ENCODE results near the gene RPS19BP1.

Gene RPS19BP1

DNA sequence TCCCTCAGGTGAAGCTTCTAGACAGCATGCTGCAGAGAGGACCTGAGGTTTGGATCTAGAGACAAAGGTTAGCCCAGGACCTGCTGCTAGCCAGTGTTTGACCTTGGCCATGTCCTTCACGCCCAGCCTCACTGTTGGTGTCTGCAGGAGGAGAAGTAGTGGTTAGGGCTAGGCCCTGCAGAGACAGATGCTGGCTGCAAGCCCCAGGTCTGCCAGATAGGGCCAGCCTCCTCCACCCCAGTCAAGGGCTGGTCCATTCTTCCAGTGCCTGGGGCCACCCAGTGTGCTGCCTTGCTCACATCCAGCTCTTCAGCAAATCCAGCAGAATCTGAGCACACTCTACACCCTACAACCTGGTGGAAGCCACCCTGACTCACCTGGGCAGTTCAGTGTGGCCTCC lies 52.0 kb downstream of the RPS19BP1 start:
- peaks cover 5% of the 10 kb centered on the region; the same call in 1 of the 2 replicates for H3F3A ChIP-seq (ENCODE audit: insufficient read depth)
- H3K79me2 ChIP-seq (ENCODE audit: insufficient read depth, low read length): peaks cover 97% of the 10 kb centered on the region
- peaks cover 18% of the 10 kb centered on the region; the same call in 1 of the 2 replicates for H4K20me1 ChIP-seq (ENCODE audit: low read depth, low read length)
- H3K27ac ChIP-seq (ENCODE audit: low read depth, low read length): no peak overlapping the region
- H3K4me2 ChIP-seq (ENCODE audit: low read depth, low read length, poor library complexity, severe bottlenecking): no peak overlapping the region
- H3K9me2 ChIP-seq (replicated peaks; ENCODE audit: insufficient read depth, low read length): no peaks in the 10 kb centered on the region
- H2AFZ ChIP-seq (ENCODE audit: low read depth, low read length, severe bottlenecking): no peak overlapping the region
- peaks cover 14% of the 10 kb centered on the region for H3K36me3 ChIP-seq (ENCODE audit: low read length)
- H3K27me3 ChIP-seq (ENCODE audit: low read length): no peaks in the 10 kb centered on the region
- no peaks in the 10 kb centered on the region for H3K9me3 ChIP-seq (ENCODE audit: insufficient read depth, low read length)
- TF ChIP-seq EZH2phosphoT487 (conservative IDR thresholded peaks at IDR 0.05; ENCODE audit: low read length): no peak
- TF ChIP-seq, protein P1, sequence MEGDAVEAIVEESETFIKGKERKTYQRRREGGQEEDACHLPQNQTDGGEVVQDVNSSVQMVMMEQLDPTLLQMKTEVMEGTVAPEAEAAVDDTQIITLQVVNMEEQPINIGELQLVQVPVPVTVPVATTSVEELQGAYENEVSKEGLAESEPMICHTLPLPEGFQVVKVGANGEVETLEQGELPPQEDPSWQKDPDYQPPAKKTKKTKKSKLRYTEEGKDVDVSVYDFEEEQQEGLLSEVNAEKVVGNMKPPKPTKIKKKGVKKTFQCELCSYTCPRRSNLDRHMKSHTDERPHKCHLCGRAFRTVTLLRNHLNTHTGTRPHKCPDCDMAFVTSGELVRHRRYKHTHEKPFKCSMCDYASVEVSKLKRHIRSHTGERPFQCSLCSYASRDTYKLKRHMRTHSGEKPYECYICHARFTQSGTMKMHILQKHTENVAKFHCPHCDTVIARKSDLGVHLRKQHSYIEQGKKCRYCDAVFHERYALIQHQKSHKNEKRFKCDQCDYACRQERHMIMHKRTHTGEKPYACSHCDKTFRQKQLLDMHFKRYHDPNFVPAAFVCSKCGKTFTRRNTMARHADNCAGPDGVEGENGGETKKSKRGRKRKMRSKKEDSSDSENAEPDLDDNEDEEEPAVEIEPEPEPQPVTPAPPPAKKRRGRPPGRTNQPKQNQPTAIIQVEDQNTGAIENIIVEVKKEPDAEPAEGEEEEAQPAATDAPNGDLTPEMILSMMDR (IDR thresholded peaks at IDR 0.05; ENCODE audit: insufficient read depth, low read length, poor library complexity, severe bottlenecking): no peak
- H3K4me3 ChIP-seq (ENCODE audit: insufficient read depth, low read length, poor library complexity, severe bottlenecking): no peak overlapping the region
- no peak overlapping the region for H3K9ac ChIP-seq (ENCODE audit: low read length)

GRCh38 chr22:39479254-39479653 lies 53.3 kb downstream of the RPS19BP1 start:
- peaks cover 14% of the 10 kb centered on the region for H3K36me3 ChIP-seq (ENCODE audit: low read length)
- H3K27ac ChIP-seq (ENCODE audit: low read depth, low read length): no peak overlapping the region
- H3K79me2 ChIP-seq (ENCODE audit: insufficient read depth, low read length): peaks cover 99% of the 10 kb centered on the region

More at GRCh38 chr22:39479254-39479653, 53.3 kb downstream of the RPS19BP1 start:
- H3K4me2 ChIP-seq (ENCODE audit: low read depth, low read length, poor library complexity, severe bottlenecking): no peak overlapping the region
- no peaks in the 10 kb centered on the region for H3K27me3 ChIP-seq (ENCODE audit: low read length)
- H3K9me3 ChIP-seq (ENCODE audit: insufficient read depth, low read length): no peaks in the 10 kb centered on the region
- no peak overlapping the region for H2AFZ ChIP-seq (ENCODE audit: low read depth, low read length, severe bottlenecking)
- H3K4me3 ChIP-seq (ENCODE audit: insufficient read depth, low read length, poor library complexity, severe bottlenecking): no peak overlapping the region
- peaks cover 4% of the 10 kb centered on the region; the same call in 1 of the 2 replicates for H3F3A ChIP-seq (ENCODE audit: insufficient read depth)
- no peaks in the 10 kb centered on the region for H3K9me2 ChIP-seq (replicated peaks; ENCODE audit: insufficient read depth, low read length)
- TF ChIP-seq, protein P1 (IDR thresholded peaks at IDR 0.05; ENCODE audit: insufficient read depth, low read length, poor library complexity, severe bottlenecking): no peak
- TF ChIP-seq EZH2phosphoT487 (conservative IDR thresholded peaks at IDR 0.05; ENCODE audit: low read length): no peak
- no peak overlapping the region for H3K9ac ChIP-seq (ENCODE audit: low read length)
- peaks cover 18% of the 10 kb centered on the region; the same call in 1 of the 2 replicates for H4K20me1 ChIP-seq (ENCODE audit: low read depth, low read length)
